CD1c-positive myeloid dendritic cell (primary cell): ENCODE data around the gene MTHFSD.
A peak's percentile ranks its signal among the peaks of the same experiment; 100 is the strongest.

Source experiments
- DNase-seq: peaks from one replicate; pipeline ENCODE4 v3.0.0-alpha.2; 2016; ENCODE audit errors: extremely low spot score

Gene MTHFSD

DNA sequence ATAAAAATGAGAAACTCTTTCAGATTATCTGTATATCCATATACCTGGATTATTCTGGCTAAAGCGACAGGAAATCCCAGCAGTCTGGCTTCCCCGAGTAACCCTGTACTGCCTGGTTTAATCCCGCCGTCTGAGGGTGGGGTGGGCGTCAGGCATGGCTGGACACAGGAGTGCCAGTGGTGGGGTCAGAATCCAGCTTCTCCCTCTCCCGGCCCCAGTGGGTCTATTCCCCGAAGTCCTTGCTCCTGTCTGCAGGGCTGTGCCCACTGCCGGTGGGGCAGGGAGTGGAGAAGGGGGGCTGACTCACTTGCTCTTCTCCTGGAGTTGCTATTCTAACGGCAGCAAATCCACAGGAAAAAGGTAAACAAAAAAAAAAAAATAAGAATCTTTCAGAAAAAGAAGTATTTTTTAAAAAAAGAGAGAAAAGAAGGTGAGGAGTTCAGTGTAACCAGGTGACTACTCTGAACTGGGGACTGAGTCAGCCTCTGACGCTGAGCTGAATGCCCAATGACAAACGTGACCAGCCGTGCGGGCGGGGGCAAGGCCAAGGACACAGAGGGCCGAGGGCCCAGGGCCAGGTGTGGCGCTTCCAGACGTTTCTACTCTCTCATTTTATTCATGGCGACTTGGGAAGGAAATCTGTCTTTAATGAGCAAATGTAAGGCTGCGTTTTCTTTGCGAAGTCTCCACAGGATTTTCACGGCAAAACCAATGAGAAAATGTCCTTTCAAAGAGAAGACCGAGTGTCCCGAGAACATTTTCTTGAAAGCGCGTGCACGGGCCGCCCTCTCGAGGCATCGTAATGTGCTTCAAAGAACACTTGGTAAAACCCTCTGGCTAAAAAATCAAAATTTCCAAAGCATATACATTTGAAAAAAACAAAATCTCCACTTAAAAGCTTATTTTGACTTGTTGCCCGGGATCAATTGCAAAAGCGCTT, 24.5 kb downstream of the MTHFSD start:
- no peak for DNase-seq

DNA sequence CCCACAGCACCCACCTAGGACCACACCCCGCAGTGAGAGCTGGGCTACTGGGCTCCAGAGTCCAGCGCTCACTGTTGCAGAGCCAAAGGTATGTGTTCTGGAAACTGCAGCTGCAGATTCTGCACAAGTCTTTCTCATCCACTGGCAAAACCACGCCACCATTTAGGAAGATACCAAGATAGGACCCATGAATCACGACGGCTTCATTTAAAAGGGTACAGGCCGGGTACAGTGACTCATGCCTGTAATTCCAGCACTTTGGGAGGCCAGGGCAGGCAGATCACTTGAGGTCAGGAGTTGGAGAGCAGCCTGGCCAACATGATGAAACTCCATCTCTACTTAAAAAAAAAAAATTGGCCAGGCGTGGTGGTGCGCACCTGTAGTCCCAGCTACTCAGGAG, 25.9 kb downstream of the MTHFSD start:
- DNase-seq, result no peak

- DNase-seq, result no peak
Measured at GRCh38 chr16:86528061-86528929, 26.7 kb downstream of the MTHFSD start.

GRCh38 chr16:86527366-86527765, 27.7 kb downstream of the MTHFSD start:
- no peak for DNase-seq

DNA sequence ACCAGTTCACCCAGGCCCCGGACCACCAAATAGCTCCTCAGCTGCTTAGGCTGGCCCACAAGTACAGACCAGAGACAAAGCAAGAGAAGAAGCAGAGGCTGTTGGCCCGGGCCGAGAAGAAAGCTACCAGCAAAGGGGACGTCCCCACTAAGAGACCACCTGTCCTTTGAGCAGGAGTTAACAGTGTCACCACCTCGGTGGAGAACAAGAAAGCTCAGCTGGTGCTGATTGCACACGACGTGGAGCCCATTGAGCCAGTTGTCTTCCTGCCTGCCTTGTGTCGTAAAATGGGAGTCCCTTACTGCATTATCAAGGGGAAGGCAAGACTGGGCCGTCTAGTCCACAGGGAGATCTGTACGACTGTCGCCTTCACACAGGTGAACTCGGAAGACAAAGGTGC, 29.3 kb downstream of the MTHFSD start:
- no peak for DNase-seq

GRCh38 chr16:86524029-86524428, 31.0 kb downstream of the MTHFSD start:
- DNase-seq, result no peak

DNA sequence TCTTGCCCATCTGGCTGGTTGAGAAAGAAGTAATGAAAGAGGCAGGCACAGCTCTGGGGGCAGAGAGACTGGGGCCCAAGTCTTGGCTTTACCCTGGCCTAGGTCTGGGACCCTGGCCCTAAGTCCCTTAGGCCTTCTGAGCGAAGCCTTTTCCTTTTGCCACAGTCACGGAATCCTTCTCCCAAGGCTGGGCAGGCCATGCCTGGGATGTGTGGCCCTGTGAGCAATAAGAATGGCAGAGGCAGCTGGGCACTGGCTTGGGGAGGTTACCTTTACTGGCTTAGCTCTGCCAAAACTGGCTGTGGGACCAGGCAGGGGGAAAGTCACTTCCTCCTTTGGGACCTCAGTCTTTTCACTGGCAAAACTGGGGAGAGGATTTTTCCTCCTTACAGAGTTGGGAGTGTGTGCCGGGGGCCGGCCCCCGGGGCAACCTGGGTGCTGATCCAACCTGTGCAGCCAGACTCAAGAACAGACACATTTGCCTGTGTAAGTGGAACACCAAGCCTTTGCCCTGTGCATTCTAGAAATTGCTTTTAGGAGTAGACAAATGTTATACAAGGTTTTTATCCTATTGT, 31.8 kb downstream of the MTHFSD start:
- no peak for DNase-seq

DNA sequence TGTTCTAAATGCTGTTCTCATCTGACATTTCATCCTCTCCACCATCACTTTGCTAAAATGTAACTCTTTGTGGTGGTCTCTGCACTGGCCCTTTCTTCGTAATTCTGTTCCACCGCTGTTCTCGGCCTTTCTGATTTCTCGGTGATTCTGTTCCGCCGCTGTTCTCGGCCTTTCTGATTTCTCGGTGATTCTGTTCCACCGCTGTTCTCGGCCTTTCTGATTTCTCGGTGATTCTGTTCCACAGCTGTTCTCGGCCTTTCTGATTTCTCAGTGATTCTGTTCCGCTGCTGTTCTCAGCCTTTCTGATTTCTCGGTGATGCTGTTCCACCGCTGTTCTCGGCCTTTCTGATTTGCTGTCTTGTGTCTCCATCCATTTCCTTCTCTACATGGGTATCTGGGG, 32.4 kb downstream of the MTHFSD start:
- no peak for DNase-seq

GRCh38 chr16:86521236-86522197, 33.5 kb downstream of the MTHFSD start:
- no peak for DNase-seq

GRCh38 chr16:86520317-86521210, 34.5 kb downstream of the MTHFSD start:
- DNase-seq, result no peak

DNA sequence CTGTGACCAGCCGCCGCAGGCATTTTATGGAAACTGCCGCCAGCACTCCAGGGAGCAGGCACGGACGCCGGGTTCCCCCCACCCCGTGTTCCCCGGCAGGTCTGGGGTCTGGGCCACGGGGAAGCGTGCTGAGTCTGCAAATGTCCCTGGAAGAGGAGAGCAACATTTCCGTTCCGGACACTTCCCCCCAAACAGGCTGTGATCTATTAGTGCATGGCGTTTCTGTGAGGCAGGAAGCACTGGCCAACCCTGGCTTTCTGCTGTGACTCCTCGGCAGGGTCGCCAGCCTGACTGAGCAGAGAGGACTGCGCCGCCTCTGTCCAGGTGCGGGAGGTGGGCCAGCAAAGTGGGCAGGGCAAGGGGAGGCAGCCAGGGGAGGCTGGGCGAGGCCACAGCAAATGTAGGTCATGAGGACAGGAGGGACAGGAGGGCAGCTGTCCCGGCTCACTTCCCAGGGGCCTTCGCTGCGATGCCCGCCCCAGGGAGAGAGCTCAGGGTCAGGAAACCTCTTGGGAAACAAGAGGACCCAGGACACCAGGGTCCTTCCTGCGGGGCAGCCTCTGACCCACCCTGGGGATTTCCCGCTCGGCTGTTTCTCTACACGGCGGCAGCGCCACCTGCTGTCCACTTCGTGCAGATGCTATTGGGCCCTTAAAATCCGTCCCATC, 35.3 kb downstream of the MTHFSD start:
- DNase-seq, result peak; percentile 57

- DNase-seq, result no peak
Measured at GRCh38 chr16:86519007-86519648, 35.9 kb downstream of the MTHFSD start.

DNA sequence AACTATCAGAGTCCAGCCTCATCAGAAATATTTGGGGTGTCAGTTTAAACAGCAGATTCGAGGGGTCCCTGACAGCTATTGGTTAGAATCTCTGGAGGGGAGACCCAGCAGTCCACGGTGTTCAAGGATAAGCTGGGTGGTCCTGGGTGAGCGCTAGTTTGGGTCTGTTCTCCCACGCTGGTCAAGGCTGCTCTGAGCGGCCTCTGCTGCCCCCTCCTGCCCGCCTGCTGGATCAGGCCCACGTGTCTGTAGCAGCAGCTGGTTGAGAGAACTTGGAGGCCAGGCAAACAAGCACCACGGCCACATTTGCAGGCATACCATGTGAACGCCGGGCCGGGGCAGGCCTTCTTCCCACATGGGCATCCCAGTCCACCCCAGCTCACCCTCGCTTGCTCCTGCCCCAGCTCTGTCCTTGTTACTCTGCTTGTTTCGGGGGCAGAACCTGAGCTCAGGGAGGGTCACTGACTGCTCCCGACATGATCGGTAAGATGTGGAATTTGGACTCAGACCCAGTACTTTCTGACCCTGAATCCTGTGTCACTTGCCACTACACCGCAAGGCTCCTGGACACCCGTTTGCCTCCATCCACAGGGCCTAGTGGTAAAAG, 37.3 kb downstream of the MTHFSD start:
- peak; percentile 28 for DNase-seq

DNA sequence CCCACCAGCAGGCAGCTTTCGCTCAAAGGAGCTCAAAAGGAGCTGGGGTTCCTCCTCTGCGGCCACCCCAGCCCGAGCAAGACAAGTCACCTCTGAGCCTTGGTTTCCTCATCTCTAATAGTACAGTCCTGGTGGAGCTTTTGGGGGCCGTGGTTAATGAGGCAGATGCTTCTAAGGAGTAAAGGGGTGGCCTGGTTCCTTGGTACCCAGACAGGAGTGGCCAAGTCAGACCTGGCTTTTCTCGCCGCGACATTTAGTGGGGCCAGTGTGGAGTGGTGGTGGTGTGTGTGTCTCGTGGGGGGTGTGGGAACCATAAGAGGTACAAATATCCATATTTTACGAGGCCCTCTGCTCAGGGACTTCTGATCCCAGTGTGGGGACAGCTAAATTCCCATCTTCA, 38.0 kb downstream of the MTHFSD start:
- DNase-seq, result no peak

- no peak for DNase-seq
Measured at GRCh38 chr16:86516623-86517003, 38.4 kb downstream of the MTHFSD start.

- no peak for DNase-seq
Measured at GRCh38 chr16:86515777-86516622, 39.0 kb downstream of the MTHFSD start.

GRCh38 chr16:86515413-86515776, 39.6 kb downstream of the MTHFSD start:
- DNase-seq, result no peak
